HG02642 (cell line): ENCODE data around the gene MYL12B.
"Not testable (repeated sequence)": the region's sequence is repeated elsewhere in the genome, so short reads cannot be mapped to it uniquely, and the experiment has no call there.

ENCODE experiments used
- ATAC-seq: cut with Tn5 transposase; IDR thresholded peaks from one replicate; pipeline ENCODE4 v1.9.1; 2021; ENCODE audit warnings: mild to moderate bottlenecking; ENCODE audit not compliant: unreplicated experiment, poor library complexity

The MYL12B gene

DNA sequence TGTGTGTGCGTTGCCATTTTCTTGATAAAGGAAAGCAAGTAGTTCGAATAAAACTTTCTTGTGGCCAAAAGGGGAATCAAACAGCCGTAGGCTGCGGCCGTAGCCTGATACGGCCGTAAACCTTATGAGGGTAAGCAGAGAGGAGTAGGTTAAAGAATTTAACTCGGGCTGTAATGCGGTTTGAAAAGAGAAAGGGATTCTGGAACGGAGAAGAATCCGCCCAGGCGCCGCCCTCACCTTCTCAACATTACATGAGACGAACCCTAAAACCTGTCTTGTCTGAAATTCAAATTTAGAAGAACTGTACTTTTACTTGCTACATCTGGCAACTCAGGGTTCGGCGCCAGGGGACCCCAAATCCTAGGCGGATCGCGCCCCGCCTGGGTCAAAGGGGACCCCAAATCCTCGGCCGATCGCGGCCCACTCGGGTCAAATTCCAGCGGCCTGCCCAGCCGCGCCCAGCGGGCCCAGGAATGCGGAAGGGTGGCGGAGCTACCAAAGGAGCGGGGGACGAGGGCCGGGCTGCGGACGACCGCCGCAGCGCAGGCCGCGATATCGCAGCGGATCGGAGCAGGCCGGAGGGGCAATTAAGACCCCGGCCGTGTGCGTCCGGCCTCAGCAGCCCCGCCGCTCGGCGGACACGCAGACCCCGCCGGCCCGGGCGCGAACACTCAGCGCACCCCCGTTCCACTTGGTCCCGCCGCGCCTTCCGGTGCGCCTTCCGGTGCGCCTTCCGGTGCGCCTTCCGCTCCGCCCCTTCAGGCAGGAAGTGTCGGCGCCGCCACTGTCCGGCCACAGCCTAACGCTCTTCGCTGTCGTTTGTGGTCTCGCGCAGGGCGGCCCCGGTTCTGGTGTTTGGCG, at the start of gene MYL12B:
Gene MYL12B (plus strand): TSS at position 761 of the 861 bp plus-strand sequence. CDS start 10,766 bp downstream, outside the sequence.
- ATAC-seq: peak; percentile 90

DNA sequence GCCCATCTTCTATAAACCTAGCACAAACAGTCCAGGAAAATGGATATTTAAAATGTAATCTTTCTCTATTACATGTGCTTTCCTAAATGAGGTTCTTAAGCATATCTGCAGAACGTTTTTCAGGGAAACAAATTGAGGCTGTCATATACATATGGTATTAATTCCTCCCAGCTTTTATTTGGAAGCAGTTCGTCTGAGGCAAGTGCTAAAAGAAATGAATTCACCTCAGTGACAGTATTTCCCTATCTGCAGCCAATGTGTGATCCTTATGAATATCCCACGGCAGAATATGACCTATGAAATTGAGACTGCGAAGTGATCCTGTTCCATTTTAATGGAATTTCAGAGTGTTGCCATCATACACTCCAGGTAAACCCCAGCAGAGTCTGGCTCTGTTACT, 49.3 kb upstream of the MYL12B start:
- ATAC-seq: no peak

GRCh38 chr18:3213300-3214059, 48.5 kb upstream of the MYL12B start:
- no peak for ATAC-seq

DNA sequence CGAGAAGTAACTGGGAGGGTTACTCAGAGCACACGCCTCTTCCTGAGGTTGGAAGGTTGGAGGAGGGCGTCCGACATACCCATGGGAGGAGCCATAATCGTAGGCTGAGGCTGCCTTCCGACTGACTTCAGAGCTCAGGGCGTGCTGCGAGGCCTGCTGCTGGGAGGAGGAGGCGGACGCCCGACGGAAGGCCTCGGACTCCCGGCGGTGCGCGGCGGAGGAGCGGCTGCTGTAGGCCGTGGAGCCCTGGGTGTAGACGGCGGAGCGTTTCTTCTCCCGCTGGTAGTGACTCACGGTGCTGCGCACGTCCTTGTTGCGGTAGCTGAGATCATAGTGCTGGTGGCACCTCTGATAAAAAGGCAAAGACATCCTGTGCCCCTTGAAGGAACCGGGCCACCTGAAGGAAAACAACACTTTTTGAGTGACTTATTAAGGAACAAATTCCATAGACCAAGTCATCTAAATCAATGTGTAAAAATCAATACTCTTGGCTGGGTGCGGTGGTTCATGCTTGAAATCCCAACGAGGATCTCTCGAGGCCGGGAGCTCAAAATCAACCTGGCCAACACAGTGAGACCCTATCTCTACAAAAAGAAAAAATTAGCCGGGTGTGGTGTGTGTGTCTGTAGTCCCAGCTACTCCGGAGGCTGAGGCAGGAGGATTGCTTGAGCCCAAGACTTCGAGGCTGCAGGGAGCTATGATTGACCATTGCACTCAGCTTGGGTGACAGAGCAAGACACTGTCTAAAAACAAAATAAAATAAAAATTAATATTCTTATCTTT, 46.9 kb upstream of the MYL12B start:
- ATAC-seq: no peak

DNA sequence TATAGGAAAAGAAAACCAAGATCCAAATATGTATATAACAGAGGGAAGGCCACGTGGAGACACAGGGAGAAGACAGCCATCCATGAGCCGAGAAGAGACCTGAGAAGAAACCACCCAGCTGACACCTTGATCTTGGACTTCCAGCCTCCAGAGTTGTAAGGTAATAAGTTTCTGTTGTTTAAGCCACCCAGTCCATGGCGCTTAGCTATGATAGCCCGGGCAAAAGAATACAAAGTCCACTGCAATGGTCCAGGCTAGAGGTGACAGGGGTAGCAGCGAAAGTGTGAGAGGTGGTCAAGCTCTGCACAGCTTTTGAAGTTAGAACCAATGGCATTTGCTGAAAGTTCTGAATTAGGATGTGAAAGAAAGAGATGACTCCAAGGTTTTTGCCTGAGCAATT, 44.9 kb upstream of the MYL12B start:
- no peak for ATAC-seq

GRCh38 chr18:3217948-3218647, 43.8 kb upstream of the MYL12B start:
- no peak for ATAC-seq

DNA sequence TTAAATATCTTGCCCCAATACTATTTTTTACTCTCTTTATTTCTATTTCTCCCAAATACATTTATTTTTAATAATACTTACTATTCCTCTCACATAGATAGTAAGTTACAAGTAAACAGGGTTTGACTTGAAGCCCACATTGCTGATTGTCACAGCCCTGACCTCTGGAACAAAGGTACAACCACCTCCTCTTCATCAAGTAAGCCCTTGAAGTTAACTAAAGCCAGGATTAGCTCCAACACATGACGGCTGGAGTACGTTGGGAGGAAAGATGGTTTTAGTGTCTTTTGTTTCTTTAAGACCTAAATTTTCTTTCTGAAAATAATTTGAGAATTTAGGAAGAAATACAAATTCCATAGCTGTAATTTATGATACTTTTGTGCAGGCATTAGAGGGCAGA, 43.1 kb upstream of the MYL12B start:
- ATAC-seq: no peak

GRCh38 chr18:3219241-3219630, 42.7 kb upstream of the MYL12B start:
- no peak for ATAC-seq

- ATAC-seq: no peak
Measured at GRCh38 chr18:3219631-3220335, 42.1 kb upstream of the MYL12B start, which contains the start of gene MYOM1. Gene MYOM1 (minus strand): TSS chr18:3219968. CDS start chr18:3215223, 4,745 bp downstream.

GRCh38 chr18:3220868-3221267, 41.1 kb upstream of the MYL12B start:
- not testable (repeated sequence) for ATAC-seq

DNA sequence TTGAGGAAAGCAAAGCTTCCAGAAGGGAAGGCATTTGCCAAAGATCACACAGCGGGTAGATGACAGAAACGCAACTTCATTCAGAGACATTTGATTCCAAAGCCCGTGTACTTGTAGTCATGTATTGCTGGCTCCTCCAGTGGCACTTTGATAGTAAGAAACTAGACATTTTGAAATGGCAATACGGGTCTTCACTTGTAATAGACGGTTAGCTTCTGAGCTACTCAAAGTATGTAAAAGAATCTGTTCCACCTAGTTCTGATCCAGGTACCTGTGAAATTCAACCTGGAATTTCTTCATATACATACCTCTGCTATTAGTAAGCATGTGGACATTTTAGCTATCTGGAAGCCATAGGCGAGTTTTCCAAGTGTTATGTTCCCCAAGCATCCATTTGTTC, 40.4 kb upstream of the MYL12B start:
- no peak for ATAC-seq

- ATAC-seq: no peak
Measured at GRCh38 chr18:3223356-3223755, 38.6 kb upstream of the MYL12B start.

- ATAC-seq: no peak
Measured at GRCh38 chr18:3224223-3224622, 37.7 kb upstream of the MYL12B start.

DNA sequence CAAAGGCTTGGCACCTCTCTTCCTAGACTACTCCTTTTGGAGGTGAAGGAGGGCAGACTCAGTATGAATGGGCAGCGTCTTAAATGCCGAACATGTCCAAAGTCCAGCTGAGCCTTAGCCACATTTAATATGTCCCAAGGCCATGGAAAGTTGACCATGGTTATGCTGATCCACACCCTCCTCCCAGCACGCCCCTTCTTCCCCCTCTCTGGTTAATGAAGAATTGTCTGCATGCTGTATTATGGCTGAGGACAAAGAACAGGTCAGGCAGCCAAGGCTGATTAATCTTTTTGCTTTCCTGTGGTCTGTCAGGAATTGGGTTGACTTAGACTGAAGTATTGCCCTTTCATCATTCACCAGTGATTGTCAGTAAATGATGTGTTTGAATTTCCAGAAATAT, 36.3 kb upstream of the MYL12B start:
- no peak for ATAC-seq

GRCh38 chr18:3226048-3226447, 35.9 kb upstream of the MYL12B start:
- no peak for ATAC-seq

GRCh38 chr18:3230401-3231334, 31.3 kb upstream of the MYL12B start:
- ATAC-seq: no peak

DNA sequence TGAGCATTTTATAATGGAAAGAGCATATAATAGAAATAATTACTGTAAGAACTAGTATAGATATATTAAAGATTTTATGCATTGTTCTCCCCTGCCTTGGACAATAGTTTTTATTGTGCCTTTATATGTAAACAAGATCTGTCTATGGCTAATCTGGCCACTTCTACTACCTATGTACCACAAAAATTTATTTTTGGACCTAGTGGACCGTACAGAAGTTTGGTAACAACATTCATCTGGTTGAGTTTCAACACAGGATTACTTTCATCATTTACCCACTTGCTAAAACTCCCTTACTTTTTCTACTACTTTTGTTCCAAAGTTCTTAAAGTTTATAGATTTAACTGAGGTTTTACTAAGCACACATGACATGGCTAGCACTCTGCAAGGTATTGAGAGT, 28.9 kb upstream of the MYL12B start:
- no peak for ATAC-seq

DNA sequence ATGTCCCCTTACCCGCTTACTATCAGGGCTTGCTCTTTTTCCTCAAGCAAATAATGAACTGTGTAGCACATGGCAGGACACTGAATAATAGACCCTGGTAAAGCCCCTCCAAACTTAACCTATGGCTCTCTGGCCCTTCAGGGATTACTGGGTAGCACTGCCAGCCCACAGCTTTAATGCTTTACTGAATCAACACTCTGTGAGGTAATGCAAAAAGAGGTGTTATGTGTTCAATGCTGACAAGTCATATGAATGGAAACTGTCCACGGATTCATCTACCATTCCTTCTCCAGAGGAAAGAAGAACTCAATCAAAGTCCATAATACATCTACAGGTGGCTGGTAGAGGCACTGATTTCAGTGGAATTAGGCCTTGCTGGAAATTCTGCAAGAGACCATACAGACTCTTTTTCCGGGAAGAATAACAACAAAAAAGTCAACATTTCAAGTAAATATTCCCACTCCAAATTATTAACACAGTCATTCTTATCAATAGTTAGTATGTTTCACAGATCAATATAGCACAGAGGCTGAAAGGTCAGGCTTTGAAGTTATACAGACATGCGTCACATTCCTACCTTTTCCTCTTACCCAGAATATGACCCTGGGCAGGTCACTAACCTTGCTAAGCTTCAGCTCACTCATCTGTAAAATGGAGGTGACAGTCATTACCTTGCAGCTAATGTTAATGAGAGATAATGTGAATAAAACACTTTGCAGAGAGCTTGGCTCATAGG, 28.3 kb upstream of the MYL12B start:
- ATAC-seq: no peak
